AG09309 (cell line): ENCODE results near the gene ABCG4.
"Not testable (repeated sequence)": the region's sequence is repeated elsewhere in the genome, so short reads cannot be mapped to it uniquely, and the experiment has no call there.

Experiments used
- DNase-seq: peaks from one replicate; pipeline ENCODE4 v3.0.0-alpha.2; 2010; ENCODE audit warnings: low read depth
- H3K4me3 ChIP-seq: 2 replicates; pipeline ENCODE4 v1.5.1; 2011; ENCODE audit warnings: mild to moderate bottlenecking, low read depth, low read length, moderate library complexity; ENCODE audit not compliant: control insufficient read depth
- TF ChIP-seq, protein P1 (sequence below): IDR thresholded peaks from 2 replicates; pipeline ENCODE4 v1.5.1; 2011; ENCODE audit warnings: mild to moderate bottlenecking, low read depth, low read length, inconsistent platforms; ENCODE audit not compliant: insufficient read depth, control insufficient read depth; ENCODE audit errors: missing control alignments

Gene ABCG4

DNA sequence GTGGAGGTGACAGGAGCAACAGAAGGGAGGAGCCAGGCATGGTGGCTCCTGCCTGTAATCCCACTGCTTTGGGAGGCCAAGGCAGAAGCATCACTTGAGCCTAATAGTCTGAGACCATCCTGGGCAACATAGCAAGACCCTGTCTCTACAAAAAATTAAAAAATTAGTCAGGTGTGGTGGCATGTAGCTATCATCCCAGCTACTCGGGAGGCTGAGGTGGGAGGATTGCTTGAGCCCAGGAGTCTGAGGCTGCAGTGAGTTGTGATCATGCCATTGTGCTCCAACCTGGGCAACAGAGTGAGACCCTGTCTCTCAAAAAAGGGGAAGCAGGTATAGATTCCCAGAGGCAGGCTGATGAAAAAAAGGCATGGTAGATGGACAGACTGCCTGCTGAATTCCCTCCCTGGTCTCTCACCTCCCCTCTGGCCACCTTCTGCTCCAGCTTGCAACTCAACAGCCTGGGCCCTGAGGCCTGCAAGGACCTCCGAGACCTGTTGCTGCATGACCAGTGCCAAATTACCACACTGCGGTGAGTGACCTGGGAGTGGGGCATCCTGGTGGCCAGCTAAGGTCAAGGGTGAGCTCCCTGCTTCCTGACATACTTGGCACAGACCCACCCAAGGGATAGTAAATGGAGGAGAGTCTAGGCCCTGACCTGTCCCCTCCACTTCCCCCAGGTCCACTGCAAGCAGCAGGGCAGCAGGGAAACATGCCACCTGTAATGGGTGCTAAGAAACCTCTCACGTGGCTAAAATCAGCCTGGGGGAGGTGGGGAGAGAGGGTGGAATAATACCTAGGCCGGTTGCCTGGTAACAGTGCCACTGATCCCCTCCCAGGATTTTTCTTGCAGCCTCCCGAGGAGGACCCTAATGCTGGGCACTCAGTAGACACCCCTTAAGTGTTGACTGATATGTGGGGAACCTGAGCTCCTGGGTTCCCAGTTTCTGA, 32.2 kb downstream of the ABCG4 start:
- H3K4me3 ChIP-seq, result no peak overlapping the region
- no peak for DNase-seq
- TF ChIP-seq, protein P1, sequence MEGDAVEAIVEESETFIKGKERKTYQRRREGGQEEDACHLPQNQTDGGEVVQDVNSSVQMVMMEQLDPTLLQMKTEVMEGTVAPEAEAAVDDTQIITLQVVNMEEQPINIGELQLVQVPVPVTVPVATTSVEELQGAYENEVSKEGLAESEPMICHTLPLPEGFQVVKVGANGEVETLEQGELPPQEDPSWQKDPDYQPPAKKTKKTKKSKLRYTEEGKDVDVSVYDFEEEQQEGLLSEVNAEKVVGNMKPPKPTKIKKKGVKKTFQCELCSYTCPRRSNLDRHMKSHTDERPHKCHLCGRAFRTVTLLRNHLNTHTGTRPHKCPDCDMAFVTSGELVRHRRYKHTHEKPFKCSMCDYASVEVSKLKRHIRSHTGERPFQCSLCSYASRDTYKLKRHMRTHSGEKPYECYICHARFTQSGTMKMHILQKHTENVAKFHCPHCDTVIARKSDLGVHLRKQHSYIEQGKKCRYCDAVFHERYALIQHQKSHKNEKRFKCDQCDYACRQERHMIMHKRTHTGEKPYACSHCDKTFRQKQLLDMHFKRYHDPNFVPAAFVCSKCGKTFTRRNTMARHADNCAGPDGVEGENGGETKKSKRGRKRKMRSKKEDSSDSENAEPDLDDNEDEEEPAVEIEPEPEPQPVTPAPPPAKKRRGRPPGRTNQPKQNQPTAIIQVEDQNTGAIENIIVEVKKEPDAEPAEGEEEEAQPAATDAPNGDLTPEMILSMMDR, result no peak

DNA sequence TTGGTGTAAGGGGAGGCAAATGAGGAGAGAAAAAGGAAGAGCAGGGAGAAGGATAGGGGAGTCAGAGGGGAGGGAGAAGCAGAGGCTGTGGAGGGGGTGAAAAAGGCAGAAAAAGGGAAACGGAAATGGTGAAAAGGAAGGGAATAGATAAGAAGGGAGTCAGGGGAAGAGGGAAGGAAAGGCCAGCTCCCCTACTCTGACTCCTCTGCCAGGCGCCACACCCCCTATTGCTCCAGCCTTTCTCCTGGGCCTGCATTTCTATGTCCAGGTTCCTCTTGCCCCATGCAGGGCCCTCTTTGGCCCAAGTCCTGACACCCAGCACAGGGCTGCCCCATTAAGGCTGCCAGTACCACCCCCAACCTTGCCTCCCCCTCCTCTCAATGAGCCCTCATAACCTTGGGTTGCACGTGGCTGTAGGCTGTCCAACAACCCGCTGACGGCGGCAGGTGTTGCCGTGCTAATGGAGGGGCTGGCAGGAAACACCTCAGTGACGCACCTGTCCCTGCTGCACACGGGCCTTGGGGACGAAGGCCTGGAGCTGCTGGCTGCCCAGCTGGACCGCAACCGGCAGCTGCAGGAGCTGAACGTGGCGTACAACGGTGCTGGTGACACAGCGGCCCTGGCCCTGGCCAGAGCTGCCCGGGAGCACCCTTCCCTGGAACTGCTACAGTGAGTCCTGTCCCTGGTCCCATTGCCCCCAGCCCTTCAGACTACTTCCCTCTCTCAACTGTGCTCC, 33.0 kb downstream of the ABCG4 start:
- H3K4me3 ChIP-seq, result no peak overlapping the region
- no peak for DNase-seq
- TF ChIP-seq, protein P1, result no peak

DNA sequence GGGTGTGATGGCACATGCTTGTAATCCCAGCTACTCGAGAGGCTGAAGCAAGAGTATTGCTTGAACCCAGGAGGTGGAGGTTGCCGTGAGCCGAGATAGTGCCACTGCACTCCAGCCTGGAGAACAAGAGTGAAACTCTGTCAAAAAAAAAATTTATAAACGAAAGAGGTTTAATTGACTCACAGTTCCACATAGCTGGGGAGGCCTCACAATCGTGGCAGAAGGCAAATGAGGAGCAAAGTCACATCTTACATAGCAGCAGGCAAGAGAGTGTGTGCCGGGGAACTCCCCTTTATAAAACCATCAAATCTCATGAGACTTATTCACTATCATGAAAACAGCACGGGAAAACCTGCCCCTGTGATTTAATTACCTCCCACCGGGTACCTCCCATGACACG, 35.5 kb downstream of the ABCG4 start:
- H3K4me3 ChIP-seq, result not testable (repeated sequence)

DNA sequence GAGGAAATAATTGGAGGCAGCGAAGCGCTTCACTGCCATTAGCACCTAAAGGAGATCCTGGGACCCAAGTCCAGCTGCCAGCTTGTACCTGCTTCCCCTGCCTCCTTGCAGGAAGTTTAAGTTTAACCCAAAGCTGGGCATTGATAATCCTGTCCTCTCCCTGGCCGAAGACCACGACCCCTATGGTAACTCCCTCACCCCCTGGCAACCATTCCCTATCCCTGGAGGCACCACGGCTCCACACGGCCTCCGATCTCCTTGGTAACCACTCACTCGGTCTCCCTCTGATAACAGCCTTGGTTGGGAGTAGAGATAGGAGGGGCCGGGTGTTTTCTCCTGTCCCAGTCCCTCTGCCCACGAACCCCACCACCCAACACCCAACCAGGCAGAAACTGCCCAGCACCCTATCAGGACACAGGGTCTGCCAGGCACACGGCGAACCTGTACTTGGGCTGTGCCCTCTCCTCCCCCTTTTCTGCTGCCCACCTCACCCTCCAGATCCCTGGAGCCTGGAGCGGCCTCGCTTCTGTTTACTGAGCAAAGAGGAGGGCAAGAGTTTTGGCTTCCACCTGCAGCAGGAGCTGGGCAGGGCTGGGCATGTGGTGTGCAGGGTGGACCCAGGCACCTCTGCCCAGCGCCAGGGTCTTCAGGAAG, 37.3 kb downstream of the ABCG4 start:
- no peak for DNase-seq
- TF ChIP-seq, protein P1, result no peak
- H3K4me3 ChIP-seq, result no peak overlapping the region

More for the DNA sequence above, 35.5 kb downstream of the ABCG4 start:
- not testable (repeated sequence) for DNase-seq

DNA sequence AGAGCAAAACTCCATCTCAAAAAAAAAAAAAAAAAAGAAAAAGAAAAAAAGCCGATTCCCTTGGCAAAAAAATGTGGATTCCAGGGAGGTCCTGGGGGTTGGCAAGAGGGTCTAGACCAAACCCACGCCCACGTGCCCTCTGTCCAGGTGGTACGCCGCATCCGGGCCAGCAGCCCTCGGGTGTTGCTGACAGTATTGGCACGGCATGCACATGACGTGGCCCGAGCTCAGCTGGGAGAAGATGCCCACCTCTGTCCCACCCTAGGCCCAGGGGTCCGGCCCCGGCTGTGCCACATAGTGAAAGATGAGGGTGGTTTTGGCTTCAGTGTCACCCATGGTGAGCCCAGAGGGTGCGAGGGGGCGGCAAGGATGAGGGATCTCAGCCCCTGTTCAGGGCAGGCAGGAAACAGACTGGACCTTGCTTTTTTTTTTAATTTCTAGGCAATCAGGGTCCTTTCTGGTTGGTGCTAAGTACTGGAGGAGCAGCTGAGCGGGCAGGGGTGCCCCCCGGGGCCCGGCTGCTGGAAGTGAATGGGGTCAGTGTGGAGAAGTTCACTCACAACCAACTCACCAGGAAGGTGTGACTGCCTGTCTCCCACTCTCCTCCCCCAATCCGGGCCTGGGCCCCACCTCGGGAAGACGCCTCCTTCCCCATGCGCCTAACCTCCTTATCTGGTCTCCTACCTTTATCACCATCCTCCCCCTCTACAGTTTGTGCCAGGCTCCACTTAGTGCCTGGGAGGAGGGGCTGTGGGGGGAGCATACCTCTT, 38.5 kb downstream of the ABCG4 start:
- TF ChIP-seq, protein P1, result no peak
- no peak for DNase-seq
- H3K4me3 ChIP-seq, result no peak overlapping the region

DNA sequence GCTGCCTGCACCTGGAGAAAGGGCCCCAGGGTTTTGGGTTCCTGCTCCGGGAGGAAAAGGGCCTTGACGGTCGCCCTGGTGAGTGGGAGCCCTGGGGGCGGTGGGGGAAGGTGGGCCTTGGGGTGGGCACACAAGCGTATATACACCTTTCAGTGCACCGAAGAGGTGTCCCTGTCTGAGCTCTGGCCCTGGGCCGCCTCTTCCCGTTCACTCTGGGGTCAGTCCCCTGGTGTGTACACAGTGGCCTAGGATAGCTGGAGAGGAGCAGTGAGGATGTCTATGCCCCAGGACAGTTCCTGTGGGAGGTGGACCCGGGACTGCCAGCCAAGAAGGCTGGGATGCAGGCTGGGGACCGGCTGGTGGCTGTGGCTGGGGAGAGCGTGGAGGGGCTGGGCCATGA, 39.2 kb downstream of the ABCG4 start:
- TF ChIP-seq, protein P1, result no peak
- no peak for DNase-seq
- H3K4me3 ChIP-seq, result no peak overlapping the region
